Measurements from ENCODE around the gene ZC2HC1B.

GRCh38 chr6:143929975-143930374 lies 65.7 kb downstream of the ZC2HC1B start:
- no peak for TF ChIP-seq CTBP1 (IDR thresholded peaks at IDR 0.05; ENCODE audit: borderline replicate concordance)
- TF ChIP-seq NFRKB (IDR thresholded peaks at IDR 0.05), result no peak
- no peak for TF ChIP-seq ARNT (IDR thresholded peaks at IDR 0.05)
- no peak for TF ChIP-seq ZNF384 (IDR thresholded peaks at IDR 0.05)
- no peak for TF ChIP-seq SUZ12 (IDR thresholded peaks at IDR 0.05)
- TF ChIP-seq ELF4 (IDR thresholded peaks at IDR 0.05), result no peak
- no peak for TF ChIP-seq BHLHE40 (IDR thresholded peaks at IDR 0.05; ENCODE audit: borderline replicate concordance)
- TF ChIP-seq, protein P1, sequence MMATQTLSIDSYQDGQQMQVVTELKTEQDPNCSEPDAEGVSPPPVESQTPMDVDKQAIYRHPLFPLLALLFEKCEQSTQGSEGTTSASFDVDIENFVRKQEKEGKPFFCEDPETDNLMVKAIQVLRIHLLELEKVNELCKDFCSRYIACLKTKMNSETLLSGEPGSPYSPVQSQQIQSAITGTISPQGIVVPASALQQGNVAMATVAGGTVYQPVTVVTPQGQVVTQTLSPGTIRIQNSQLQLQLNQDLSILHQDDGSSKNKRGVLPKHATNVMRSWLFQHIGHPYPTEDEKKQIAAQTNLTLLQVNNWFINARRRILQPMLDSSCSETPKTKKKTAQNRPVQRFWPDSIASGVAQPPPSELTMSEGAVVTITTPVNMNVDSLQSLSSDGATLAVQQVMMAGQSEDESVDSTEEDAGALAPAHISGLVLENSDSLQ (IDR thresholded peaks at IDR 0.05), result no peak
- TF ChIP-seq FOXM1 (IDR thresholded peaks at IDR 0.05; ENCODE audit: borderline replicate concordance), result no peak
- no peak for TF ChIP-seq FOXK2 (IDR thresholded peaks at IDR 0.05)
- TF ChIP-seq TARDBP (IDR thresholded peaks at IDR 0.05), result no peak

Measured in HEK293T (cell line).